ENCODE measurements around the gene PHF1.

The PHF1 gene

GRCh38 chr6:33418690-33419291 is 8.0 kb downstream of the PHF1 start:
- DNase-seq, result peak; percentile 27

GRCh38 chr6:33419580-33420490 is 9.0 kb downstream of the PHF1 start, which contains the start of gene SYNGAP1:
TSS of gene SYNGAP1 (plus strand) at chr6:33420065. CDS start at chr6:33420265, 200 bp downstream.
- DNase-seq, result peak; percentile 36

- no peak for DNase-seq
These were observed 9.9 kb downstream of the PHF1 start for GRCh38 chr6:33420491-33421343.

- no peak for DNase-seq
These were observed 10.5 kb downstream of the PHF1 start for GRCh38 chr6:33421344-33421643.

- no peak for DNase-seq
These were observed 13.0 kb downstream of the PHF1 start for GRCh38 chr6:33423777-33424176.

- no peak for DNase-seq
These were observed 14.2 kb downstream of the PHF1 start for GRCh38 chr6:33424855-33425667.

GRCh38 chr6:33425668-33426577 is 15.1 kb downstream of the PHF1 start:
- DNase-seq, result peak; percentile 79

- peak; percentile 27 for DNase-seq
These were observed 16.0 kb downstream of the PHF1 start for GRCh38 chr6:33426590-33427511.

- DNase-seq, result peak; percentile 52
These were observed 16.9 kb downstream of the PHF1 start for GRCh38 chr6:33427585-33428223.

GRCh38 chr6:33428224-33428965 is 17.6 kb downstream of the PHF1 start:
- peak; percentile 22 for DNase-seq

- no peak for DNase-seq
These were observed 18.3 kb downstream of the PHF1 start for GRCh38 chr6:33428966-33429749.

GRCh38 chr6:33429750-33430052 is 18.9 kb downstream of the PHF1 start:
- DNase-seq, result peak; percentile 21

- no peak for DNase-seq
These were observed 19.5 kb downstream of the PHF1 start for GRCh38 chr6:33430334-33430733.

- DNase-seq, result peak; percentile 85
These were observed 20.4 kb downstream of the PHF1 start for GRCh38 chr6:33430991-33431879.

GRCh38 chr6:33431880-33432541 is 21.2 kb downstream of the PHF1 start:
- no peak for DNase-seq

GRCh38 chr6:33432546-33432945 is 21.7 kb downstream of the PHF1 start:
- no peak for DNase-seq
